Cortex of kidney (tissue), 1 donor: Measurements from ENCODE around the gene TBCCD1.
"Not testable (repeated sequence)": the region's sequence is repeated elsewhere in the genome, so short reads cannot be mapped to it uniquely, and the experiment has no call there.

Experiments
- DNase-seq: peaks from one replicate; lab custom pipeline; 2025; lab: John Stamatoyannopoulos, UW

Gene TBCCD1

DNA sequence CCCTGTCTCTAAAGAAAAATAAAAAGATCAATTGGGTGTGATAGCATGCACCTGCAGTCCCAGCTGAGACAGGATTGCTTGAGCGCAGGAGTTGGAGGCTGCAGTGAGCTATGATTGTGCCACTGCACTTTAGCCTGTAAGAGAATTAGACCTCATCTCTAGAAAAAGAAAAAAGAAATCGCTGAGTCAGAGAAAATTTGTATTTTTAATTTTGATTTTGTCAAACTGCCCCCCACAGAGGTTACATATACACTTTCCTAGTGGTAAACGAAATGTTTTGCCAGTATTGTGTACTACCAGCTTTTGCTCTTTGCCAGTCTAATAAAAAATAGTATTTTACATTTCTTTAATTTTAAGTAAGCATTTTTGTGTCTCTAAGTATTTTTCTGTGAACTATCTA, 17.6 kb downstream of the TBCCD1 start:
- DNase-seq: no peak

GRCh38 chr3:186544281-186544680, 22.9 kb downstream of the TBCCD1 start, which contains the start of gene CRYGS:
Gene CRYGS, minus strand, starts transcription at chr3:186544380. Its CDS starts 54 bp downstream, at chr3:186544326.
- DNase-seq: no peak

- DNase-seq: no peak
Measured at GRCh38 chr3:186540835-186541226, 26.3 kb downstream of the TBCCD1 start.

DNA sequence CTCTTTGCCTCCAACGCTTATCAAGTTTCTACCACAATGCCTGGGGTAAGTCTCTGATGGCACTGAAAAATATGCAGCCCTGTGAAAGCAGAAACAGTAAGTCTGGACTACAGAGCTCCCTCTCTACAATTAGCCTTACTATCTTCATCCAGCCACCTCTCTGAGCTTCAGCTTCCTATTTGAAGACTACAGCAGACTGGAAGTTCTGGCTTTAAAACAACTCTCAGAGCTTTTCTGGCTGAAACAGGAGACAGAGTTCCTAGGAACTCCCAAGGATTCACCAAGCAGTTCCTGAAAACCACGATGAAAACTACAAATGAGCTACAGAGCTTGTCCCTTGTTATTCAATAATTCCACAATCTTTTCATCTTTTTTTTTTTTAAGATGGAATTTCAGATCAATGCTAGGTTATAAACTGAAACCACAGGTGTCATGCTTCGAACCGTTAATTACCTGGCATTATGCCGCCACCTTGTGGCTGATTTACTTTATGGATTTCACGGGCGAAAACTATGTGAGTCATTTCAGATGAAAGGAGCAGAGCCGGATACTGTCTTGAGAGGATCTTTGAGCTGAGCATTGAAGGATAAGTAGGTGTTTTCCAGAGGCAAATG, 26.8 kb downstream of the TBCCD1 start:
- no peak for DNase-seq

GRCh38 chr3:186538779-186539178, 28.4 kb downstream of the TBCCD1 start:
- DNase-seq: no peak

DNA sequence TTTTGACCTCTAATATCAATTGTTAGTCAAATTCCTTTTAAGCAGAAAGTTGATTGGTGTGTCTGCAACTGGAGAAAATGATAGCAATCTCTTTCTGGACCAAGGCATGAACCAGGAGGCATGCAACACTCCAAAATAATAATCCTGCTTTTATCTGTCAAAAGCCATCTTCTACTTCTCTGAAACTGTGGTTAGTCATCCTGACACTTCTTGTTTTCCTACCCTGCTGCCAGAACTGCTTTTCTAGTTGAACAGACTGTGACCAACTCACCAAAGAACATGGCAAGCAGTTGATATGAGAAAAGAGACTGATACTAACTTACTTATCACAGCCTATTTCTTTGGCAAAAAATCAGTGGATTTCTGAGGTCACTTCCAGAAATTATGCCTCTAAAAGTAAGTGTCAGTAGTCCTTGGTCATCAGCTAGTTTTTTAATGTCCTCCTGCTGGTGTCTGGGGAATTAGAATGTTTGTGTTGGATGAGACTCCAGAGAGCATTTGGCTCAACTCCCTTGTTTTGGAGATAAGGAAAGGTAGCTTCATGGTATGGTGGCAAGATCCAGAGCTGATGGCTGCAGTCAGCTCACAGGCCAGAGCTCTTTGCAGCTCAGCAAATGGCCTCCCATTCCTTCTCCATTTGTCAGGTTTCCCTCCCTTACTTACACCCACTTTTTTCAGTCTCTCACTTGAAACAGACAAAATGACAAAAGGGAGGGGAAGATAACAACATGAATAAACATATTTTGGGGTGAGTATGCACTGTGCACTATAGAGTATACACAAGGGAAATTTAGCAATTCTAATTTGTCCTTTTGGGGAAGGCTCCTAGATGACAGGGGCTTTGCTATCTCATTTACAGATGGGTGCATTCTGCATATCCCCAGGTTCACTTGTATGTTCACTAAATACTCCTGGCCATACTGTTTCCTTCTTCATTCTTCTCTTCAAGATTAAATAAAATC, 30.0 kb downstream of the TBCCD1 start:
- no peak for DNase-seq

GRCh38 chr3:186534113-186534669, 32.9 kb downstream of the TBCCD1 start:
- no peak for DNase-seq

DNA sequence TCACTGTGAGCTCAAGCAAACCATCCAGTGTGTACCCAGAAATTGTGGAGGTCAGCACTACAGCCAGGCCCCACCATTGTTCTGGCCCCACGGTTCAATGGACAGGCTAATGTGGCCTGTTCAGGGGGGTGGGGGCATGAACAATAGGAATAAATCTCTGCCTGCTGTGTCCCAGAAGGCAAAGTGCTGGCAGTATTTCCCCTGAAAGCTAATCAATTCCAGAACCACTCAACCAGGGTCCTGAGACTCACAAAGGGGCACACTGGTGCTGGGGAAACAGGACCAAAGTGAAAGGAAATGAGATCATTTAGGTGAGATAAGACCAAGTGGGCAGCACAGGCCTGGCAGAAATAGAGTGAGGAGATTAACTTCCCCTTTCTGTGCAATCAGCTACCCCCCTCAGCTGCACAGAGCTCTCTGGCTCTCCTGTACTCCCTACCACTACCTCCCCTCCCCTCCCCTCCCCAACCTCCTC, 34.5 kb downstream of the TBCCD1 start:
- DNase-seq: no peak

DNA sequence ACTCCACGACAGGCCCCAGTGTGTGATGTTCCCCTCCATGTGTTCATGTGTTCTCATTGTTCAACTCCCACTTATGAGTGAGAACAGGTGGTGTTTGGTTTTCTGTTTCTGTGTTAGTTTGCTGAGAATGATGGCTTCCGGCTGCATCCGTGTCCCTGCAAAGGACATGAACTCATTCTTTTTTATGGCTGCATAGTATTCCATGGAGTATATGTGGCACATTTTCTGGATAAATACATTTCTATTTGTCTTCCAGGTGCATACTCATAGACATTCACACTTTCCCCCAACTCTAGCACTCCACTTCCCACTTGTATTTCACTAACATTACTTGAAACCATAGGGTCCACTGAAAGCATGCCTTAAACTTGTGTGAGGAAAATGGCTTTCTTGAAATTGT, 35.4 kb downstream of the TBCCD1 start:
- not testable (repeated sequence) for DNase-seq

DNA sequence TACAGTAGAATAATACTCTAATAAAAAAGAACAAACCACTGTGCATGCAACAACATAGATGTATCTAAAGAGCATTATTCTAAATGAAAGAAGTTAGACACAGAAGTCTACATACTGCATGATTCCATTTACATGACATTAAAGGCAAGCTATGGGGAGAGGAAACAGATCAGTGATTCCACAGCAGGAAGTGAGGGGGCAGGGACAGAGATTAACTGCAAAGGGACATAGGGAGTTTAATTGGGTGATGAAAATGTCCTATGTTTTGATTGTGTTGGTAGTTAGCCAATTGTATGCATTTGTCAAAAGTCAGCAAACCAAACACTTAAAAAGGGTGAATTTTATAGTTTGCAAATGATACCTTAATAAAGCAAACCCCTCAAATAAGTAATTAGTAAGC, 36.7 kb downstream of the TBCCD1 start:
- DNase-seq: no peak

DNA sequence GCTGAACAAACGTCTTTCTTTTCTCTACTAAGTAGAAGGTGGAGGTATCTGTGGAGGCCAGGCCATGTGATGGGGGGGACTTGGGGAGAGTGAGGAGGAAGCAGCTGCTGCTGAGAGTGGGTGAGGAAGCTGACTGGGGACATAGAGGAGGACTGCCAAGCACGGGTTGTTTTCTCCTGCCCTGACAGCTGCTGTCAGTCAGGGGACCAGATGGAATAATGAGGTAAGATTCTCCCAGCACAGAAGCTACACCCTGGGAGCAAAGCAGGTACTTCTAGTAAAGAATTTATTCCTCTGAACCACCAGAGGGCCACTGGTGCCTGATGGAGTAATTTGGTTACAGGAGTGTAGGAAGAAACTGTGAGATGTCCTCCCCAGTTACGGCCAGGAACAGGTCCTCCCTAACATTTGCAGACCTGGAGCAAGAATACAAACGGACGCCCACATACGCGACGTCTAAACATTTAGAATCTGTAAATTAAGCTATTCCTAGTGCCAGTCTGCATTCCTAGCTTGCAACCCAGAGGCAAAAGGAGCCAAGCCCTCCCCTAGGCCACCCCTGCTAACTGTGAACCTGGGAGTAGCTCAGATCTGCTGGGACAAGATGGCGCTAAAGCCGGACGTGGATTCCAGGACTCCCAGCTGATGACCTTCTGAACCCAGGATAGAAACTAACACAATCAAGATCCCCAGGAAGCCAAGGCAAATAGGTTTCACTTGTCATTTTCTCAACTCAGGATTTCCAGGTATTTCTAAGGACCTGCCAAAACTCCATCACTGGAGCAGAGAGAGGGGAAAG, 37.7 kb downstream of the TBCCD1 start:
- DNase-seq: no peak

GRCh38 chr3:186526256-186526606, 40.9 kb downstream of the TBCCD1 start:
- no peak for DNase-seq

DNA sequence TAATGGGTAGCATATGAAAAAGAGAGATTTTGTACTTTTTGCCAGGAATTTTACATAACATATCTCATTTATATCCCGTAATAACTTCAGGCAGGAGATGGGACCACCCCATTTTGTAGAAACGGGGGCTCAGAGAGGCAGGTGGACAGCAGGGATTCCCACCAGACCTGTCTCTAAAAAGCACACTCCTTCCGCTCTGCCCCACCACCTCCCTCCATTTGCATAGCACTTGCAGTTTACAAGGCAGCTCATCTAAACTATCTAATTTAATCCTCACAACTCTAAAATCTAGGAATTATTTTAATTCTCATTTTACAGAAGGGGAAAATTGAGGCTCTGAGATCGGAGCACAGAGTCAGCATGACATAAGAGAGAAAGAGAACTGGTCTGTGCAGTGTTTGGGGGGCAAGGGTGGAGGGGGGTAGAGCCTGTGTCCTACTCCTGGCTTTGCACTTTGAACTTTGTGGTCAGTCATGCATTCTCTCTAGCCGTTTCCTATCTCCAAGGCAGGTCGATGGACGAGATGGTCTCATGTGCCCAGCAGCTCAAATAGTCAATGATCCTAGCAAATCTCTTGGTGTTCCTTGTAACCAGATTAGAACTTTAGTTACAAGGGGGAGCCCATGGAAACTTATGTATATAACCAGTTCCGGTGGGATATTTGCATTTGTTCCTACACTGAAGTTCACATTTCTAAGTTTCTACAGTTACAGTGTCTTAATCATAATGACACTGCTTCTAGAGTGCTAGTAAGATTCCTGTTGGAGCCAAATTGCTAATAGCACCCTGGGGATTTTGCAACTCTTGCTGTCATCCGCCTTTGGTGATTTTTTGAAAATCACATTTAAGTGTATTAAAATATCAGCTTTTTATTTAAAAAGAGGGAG, 41.5 kb downstream of the TBCCD1 start:
- DNase-seq: no peak

DNA sequence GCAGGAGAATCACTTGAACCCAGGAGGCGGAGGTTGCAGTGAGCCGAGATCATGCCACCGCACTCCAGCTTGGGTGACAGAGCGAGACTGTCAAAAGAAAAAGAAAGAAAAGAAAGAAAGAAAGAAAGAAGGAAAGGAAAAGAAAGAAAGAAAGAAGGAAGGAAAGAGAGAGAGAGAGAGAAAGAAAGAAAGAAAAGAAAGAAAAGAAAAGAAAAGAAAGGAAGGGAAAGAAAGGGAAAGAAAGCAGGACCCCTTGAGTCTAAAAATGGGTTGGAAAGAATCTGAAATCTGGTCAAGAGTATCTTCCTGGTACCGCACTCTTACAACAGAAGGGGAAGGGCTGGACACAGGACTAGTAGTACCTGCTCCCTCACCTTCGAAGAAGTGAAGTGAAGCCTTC, 42.5 kb downstream of the TBCCD1 start:
- DNase-seq: no peak

DNA sequence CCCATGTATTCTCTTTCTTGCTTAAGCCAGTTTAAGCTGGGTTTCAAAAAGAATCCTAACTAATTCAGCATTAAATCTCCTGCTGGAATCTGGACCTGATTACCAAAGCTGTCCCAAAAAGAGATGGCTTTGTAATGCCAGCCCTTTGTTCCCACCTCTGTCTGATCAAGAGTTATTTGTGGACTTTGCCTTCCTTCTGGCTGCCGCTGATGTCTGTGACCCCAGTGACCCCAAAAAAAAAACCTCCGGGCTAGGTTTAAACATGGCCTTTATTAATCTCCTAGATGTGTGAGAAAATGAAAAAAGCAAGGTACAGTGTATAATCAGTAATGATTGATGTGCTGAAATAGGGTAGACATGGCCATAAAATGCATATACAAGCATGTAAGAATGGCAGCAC, 43.7 kb downstream of the TBCCD1 start:
- no peak for DNase-seq

DNA sequence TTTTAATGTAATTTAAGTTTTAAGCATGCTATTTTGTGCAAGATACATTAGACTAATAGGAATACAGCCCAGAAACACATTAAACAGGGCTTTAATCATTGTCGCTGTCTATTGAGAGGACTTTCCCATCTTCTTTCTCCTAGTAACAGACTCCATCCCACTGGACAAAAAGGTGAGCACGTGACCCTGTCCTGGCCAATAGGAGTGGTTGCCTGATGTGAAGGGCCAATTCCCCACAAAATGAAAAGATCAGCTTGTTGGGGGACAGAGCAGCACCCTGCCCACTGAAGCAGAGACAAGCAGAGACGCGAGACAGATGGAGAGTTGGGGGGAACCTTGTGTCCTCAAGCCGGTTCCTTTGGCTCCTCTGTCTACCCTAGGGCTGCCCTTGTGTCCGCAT, 44.1 kb downstream of the TBCCD1 start:
- DNase-seq: no peak

- no peak for DNase-seq
Measured at GRCh38 chr3:186520957-186521842, 45.9 kb downstream of the TBCCD1 start.

GRCh38 chr3:186520431-186520830, 46.7 kb downstream of the TBCCD1 start:
- DNase-seq: no peak

GRCh38 chr3:186519021-186519658, 48.0 kb downstream of the TBCCD1 start:
- no peak for DNase-seq

- no peak for DNase-seq
Measured at GRCh38 chr3:186517218-186517617, 49.9 kb downstream of the TBCCD1 start.
